Upper lobe of left lung (tissue), 6 donors: ENCODE results near the gene SPATA21. TPM values are rescaled to one million over a fixed set of nuclear protein-coding genes. Genes with fewer than 3 reads are reported as not detected.

ENCODE experiments used
- ATAC-seq, 2 donors: fragments of 200-7000 bp; cut with Tn5 transposase; one replicate each; pipeline ENCODE4 v1.9.1; 2022; ENCODE audit warnings: mild to moderate bottlenecking in 2 of 2, moderate library complexity in 2 of 2; ENCODE audit not compliant: low FRiP score in 2 of 2
- DNase-seq, 2 donors: peaks; one replicate each; pipeline ENCODE4 v3.0.0-alpha.2; 2019 to 2020
- H3K27ac ChIP-seq, 4 donors: fragments of 200-600 bp; sonication (generic); one replicate each; pipeline ENCODE4 v1.5.1; 2016 to 2019
- H3K27me3 ChIP-seq, 4 donors: fragments of 200-600 bp; sonication (generic); one replicate each; pipeline ENCODE4 v1.5.1; 2017 to 2019
- H3K36me3 ChIP-seq, 4 donors: fragments of 200-600 bp; sonication (generic); one replicate each; pipeline ENCODE4 v1.5.1; 2016 to 2019
- H3K4me1 ChIP-seq, 4 donors: fragments of 200-600 bp; sonication (generic); one replicate each; pipeline ENCODE4 v1.5.1; 2018 to 2019
- H3K4me3 ChIP-seq, 4 donors: fragments of 200-600 bp; sonication (generic); one replicate each; pipeline ENCODE4 v1.5.1; 2017 to 2019; ENCODE audit warnings: mild to moderate bottlenecking in 2 of 4, moderate library complexity in 1 of 4
- H3K9me3 ChIP-seq, 4 donors: fragments of 200-600 bp; sonication (generic); one replicate each; pipeline ENCODE4 v1.5.1; 2018 to 2019
- EP300 ChIP-seq, 4 donors: sonication (generic); formaldehyde crosslinking; IDR thresholded peaks; one replicate each; pipeline ENCODE4 v1.5.1; 2017; ENCODE audit warnings: antibody characterized with exemption in 4 of 4, control low read depth in 2 of 4
- POLR2A ChIP-seq, 4 donors: fragments of 450-650 bp; IDR thresholded peaks; one replicate each; pipeline ENCODE4 v1.5.1; 2016 to 2017; ENCODE audit warnings: antibody characterized with exemption in 4 of 4, mild to moderate bottlenecking in 2 of 4
- POLR2AphosphoS5 ChIP-seq, 2 donors: sonication (generic); formaldehyde crosslinking; IDR thresholded peaks; one replicate each; pipeline ENCODE4 v1.5.1; 2017; ENCODE audit warnings: antibody characterized with exemption in 2 of 2
- WGBS, 2 donors: methylation state at CpG; one replicate each; pipeline ENCODE4 v1.1.5; 2017 to 2018; 5-methylcytosine and 5-hydroxymethylcytosine counted together
- total RNA-seq, 6 donors: library from RNA; depleted of rRNA in 4 of 6; stranded (reverse); fragments of >200 nt in 4 of 6; gene quantifications; one replicate each; pipeline versions ENCODE4 v1.1.0 to v1.2.1, GENCODE V29; 2016 to 2021
- TF ChIP-seq, protein P1 (sequence below), 6 experiments: fragments of 450-650 bp in 4 of 6; fragments of 200-600 bp in 2 of 6; sonication (generic) in 2 of 6; IDR thresholded peaks; one replicate each; pipeline ENCODE4 v1.5.1; 2016 to 2019; ENCODE audit warnings: antibody characterized with exemption in 6 of 6
- donor health status: DM: no; HTN: no; CAD: no; lungs with moderate emphysema.
- donor health status: DM: no; HTN: yes; CAD: no; lungs with severe emphysema.

Gene SPATA21
- total RNA-seq, 6 donors from 2014 or later: not detected

DNA sequence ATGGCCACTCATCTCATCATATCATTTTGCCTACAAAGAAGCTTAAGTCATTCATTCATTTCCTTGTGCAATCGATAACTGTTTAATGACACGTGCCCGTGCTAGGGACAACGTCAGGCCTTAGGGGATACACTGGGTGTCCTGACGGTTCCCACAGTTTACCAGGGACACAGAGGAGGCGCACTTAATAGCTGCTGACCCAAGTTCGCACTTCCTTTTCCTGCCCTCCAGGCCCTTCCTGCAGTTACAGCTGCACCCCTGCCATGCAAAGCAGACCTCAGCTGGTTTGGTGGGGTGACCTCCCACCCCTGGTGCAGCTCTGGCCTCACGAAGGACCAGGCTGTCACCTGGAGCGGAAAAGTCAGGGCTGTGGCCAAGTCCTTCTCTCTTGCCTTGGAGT is 4.2 kb downstream of the SPATA21 start:
- no peaks in the 10 kb centered on the region for H3K9me3 ChIP-seq
- no peaks in the 10 kb centered on the region for H3K36me3 ChIP-seq
- DNase-seq (no peak), ATAC-seq (peak in 1 of 2 donors; percentile 23)
- no peaks in the 10 kb centered on the region for H3K27me3 ChIP-seq
- no peak overlapping the region for H3K27ac ChIP-seq
- no peaks in the 10 kb centered on the region for H3K4me1 ChIP-seq
- H3K4me3 ChIP-seq: no peak overlapping the region
- 50 to 52% methylated on average over 9 of the region's 9 CpGs for WGBS, 2 donors
- TF ChIP-seq POLR2AphosphoS5 (IDR thresholded peaks at IDR 0.05) (no peak), POLR2A (IDR thresholded peaks at IDR 0.05) (no peak), EP300 (IDR thresholded peaks at IDR 0.05) (no peak)
- TF ChIP-seq, protein P1, sequence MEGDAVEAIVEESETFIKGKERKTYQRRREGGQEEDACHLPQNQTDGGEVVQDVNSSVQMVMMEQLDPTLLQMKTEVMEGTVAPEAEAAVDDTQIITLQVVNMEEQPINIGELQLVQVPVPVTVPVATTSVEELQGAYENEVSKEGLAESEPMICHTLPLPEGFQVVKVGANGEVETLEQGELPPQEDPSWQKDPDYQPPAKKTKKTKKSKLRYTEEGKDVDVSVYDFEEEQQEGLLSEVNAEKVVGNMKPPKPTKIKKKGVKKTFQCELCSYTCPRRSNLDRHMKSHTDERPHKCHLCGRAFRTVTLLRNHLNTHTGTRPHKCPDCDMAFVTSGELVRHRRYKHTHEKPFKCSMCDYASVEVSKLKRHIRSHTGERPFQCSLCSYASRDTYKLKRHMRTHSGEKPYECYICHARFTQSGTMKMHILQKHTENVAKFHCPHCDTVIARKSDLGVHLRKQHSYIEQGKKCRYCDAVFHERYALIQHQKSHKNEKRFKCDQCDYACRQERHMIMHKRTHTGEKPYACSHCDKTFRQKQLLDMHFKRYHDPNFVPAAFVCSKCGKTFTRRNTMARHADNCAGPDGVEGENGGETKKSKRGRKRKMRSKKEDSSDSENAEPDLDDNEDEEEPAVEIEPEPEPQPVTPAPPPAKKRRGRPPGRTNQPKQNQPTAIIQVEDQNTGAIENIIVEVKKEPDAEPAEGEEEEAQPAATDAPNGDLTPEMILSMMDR (IDR thresholded peaks at IDR 0.05): no peak

DNA sequence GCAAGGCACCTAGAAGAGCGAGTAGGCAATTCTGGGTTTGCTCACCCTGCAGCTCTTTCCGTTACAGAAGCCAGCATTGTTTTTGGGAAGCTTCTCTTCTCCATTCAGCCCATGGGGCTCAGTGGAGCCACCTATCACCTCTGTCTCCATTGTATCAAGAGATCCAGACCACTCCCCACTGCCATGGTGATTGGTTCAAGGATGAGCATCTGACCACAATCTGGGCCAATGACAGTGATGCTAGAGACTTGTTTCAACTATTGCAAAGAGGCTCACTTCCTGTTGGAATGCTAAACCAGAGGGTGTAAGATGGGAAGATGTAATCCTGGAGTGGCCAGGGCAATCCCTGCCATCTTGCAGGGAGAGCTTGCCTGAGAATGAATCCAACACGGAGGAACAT is 6.6 kb downstream of the SPATA21 start:
- H3K27ac ChIP-seq: no peak overlapping the region
- no peak for ATAC-seq
- H3K4me3 ChIP-seq: no peak overlapping the region
- no peaks in the 10 kb centered on the region for H3K27me3 ChIP-seq
- H3K36me3 ChIP-seq: no peaks in the 10 kb centered on the region
- H3K9me3 ChIP-seq: no peaks in the 10 kb centered on the region
- no peak for TF ChIP-seq EP300 (IDR thresholded peaks at IDR 0.05)
- TF ChIP-seq, protein P1 (IDR thresholded peaks at IDR 0.05): no peak
- TF ChIP-seq POLR2A (IDR thresholded peaks at IDR 0.05): no peak
- TF ChIP-seq POLR2AphosphoS5 (IDR thresholded peaks at IDR 0.05): no peak
- no peaks in the 10 kb centered on the region for H3K4me1 ChIP-seq
- WGBS, 2 donors: 89 to 90% methylated on average over 3 of the region's 3 CpGs
- no peak for DNase-seq

DNA sequence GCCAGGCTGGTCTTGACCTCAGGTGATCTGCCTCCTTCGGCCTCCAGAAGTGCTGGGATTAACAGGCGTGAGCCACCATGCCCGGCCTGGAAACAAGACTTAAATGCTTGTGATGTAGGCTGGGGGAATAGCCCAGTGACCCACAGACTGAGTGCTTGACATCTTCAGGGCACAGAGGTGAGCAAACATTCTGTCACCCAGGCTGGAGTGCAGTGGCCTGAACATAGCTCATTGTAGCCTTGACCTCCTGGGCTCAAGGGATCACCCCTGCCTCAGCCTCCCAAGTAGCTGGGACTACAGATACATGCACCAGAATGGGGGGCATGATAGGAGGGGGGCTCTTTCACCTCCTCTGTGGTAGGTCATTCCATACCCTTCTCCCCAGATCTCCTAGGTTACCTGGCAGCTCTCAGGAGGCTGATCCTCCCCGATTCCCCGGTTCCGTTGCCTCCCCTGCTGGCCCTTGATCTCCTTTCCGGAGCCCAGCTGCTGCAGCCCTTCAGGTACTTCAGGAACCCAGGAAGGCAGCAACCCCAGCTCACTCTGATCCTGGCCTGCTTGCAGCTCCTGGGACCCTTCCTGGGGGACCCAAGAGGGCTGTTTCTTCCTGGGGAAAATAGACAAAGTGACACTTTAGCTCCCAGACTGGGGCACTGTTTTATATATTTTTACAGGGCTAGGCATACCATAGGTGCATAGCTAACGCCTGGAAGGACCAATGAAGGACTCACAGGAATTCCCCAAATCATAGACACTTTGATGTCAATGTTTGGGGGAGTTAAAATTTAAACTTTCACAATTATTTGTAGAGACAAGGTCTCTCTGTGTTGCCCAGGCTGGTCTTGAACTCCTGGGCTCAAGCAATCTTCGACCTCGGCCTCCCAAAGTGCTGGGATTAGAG is 11.8 kb downstream of the SPATA21 start:
- no peak for DNase-seq
- Histone ChIP-seq H3K27ac (no peak overlapping the region), H3K27me3 (no peaks in the 10 kb centered on the region), H3K9me3 (no peaks in the 10 kb centered on the region), H3K4me3 (no peak overlapping the region), H3K36me3 (no peaks in the 10 kb centered on the region), H3K4me1 (no peaks in the 10 kb centered on the region)
- TF ChIP-seq POLR2A (IDR thresholded peaks at IDR 0.05) (no peak), EP300 (IDR thresholded peaks at IDR 0.05) (no peak), POLR2AphosphoS5 (IDR thresholded peaks at IDR 0.05) (no peak)
- TF ChIP-seq, protein P1 (IDR thresholded peaks at IDR 0.05): no peak
- ATAC-seq: no peak
- 92 to 93% methylated on average over 4 to 10 of the region's 10 CpGs for WGBS, 2 donors

DNA sequence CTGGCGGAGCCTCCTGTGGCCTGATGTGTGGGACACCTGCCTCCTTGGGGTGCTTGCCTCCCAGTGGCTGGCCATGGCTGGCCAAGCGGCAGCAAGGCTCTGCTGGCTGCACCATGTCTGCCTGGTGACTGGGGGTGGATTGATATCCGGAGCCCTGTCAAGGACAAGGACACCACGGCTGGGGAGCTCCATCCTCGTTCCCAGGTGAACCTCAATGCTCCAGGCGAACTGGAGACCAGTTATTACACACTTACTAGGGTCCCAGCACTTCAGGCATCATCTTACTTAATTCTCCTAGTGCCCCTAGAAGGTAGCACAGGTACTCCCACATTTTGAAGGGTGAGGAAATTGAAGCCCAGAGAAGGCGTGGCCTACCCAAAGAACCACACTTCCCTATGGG is 15.2 kb downstream of the SPATA21 start:
- no peaks in the 10 kb centered on the region for H3K4me1 ChIP-seq
- H3K36me3 ChIP-seq: no peaks in the 10 kb centered on the region
- no peak for DNase-seq
- no peak overlapping the region for H3K27ac ChIP-seq
- 97 to 98% methylated on average over 2 to 4 of the region's 7 CpGs for WGBS, 2 donors
- no peaks in the 10 kb centered on the region for H3K9me3 ChIP-seq
- H3K27me3 ChIP-seq: no peaks in the 10 kb centered on the region
- no peak overlapping the region for H3K4me3 ChIP-seq
- no peak for ATAC-seq
- TF ChIP-seq POLR2AphosphoS5 (IDR thresholded peaks at IDR 0.05) (no peak), POLR2A (IDR thresholded peaks at IDR 0.05) (no peak), EP300 (IDR thresholded peaks at IDR 0.05) (no peak)
- TF ChIP-seq, protein P1 (IDR thresholded peaks at IDR 0.05): no peak

DNA sequence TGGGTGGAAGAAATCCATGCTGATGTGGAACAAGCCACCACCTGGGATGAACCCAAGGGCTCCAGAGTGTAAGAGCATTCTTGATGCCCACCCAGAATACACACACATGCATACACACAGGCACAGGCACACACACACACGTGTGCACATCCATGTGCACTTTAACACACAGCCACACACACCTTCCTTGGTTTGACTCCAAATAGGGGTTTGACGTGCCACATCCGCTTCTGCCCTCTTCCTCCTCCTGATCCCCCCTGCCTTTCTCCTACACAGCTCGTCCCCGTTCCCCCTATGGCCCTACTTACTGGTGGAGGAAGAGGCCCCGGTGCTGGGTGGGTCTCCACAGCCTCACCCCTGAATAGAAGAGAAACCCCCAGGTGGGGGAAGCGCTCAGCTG is 16.0 kb downstream of the SPATA21 start:
- Histone ChIP-seq H3K4me1 (no peaks in the 10 kb centered on the region), H3K27ac (no peak overlapping the region), H3K36me3 (no peaks in the 10 kb centered on the region), H3K27me3 (no peaks in the 10 kb centered on the region), H3K4me3 (no peak overlapping the region), H3K9me3 (no peaks in the 10 kb centered on the region)
- peak in 1 of 2 donors; percentile 16 for ATAC-seq
- DNase-seq: no peak
- no peak for TF ChIP-seq EP300 (IDR thresholded peaks at IDR 0.05)
- TF ChIP-seq POLR2A (IDR thresholded peaks at IDR 0.05): no peak
- TF ChIP-seq, protein P1 (IDR thresholded peaks at IDR 0.05): no peak
- no peak for TF ChIP-seq POLR2AphosphoS5 (IDR thresholded peaks at IDR 0.05)
- 75 to 86% methylated on average over 7 of the region's 7 CpGs for WGBS, 2 donors
